Erythroblast (primary cell): ENCODE measurements around the gene FN1.

Experiments
- GATA1 ChIP-seq: IDR thresholded peaks from 2 replicates; pipeline ENCODE4 v1.6.1; 2011; ENCODE audit warnings: low read depth, mild to moderate bottlenecking, control low read depth, low read length, moderate library complexity
- POLR2A ChIP-seq: IDR thresholded peaks from 2 replicates; pipeline ENCODE4 v1.6.1; 2011; ENCODE audit warnings: mild to moderate bottlenecking, low read length

DNA sequence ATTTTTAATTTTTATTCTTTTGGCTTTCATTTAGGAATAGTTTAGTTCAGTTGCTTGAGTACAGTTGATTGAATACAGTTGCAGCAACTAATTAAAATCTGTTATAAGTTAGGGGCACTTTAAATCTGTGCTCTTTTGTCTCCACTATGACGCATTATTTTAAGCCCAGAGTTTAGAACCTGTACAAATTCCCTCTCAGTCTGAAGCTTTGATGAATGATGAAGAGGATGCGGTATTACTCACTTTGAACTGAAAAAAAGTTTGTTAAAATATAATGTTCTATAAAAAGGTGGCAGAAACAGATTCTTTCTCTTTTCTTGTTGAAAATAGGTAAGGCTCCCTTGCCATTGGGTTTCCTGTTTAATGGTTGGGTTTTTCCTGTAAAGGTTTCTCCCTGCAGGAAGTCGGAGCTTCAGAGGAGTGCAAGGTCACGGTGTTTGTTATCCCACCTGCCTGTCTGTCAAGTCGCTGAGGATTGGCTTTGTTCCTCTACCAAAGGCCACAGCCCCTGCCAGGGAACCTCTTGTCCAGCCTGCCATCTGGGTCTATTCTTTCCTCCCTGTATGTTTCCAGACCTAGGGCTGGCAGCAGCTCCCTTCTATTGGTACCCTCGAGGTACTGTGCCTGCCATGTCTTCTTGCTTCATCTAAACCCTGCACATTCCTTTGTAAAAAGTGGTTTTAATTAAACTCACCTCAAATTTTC lies 43.8 kb upstream of the FN1 start:
- no peak for TF ChIP-seq POLR2A
- TF ChIP-seq GATA1, result no peak
